ENCODE measurements around the gene ICAM3. TPM values are rescaled to one million over a fixed set of nuclear protein-coding genes. Genes with fewer than 3 reads are reported as not detected.
"Not testable (repeated sequence)": the region's sequence is repeated elsewhere in the genome, so short reads cannot be mapped to it uniquely, and the experiment has no call there.

The ICAM3 gene
- total RNA-seq, result 100 to 1,000 TPM; 144 to 228 TPM

GRCh38 chr19:10339380-10339960 is at the start of gene ICAM3:
Gene ICAM3, minus strand, starts transcription at chr19:10339624. Its CDS starts 10 bp downstream, at chr19:10339614.
- H3K4me1 Mint-ChIP-seq, result peaks cover 5% of the 10 kb centered on the region
- peak within 1 kb of the TSS; percentile 86 for H3K4me3 Mint-ChIP-seq
- peak within 1 kb of the TSS; percentile 84 for H3K27ac Mint-ChIP-seq
- ATAC-seq (replicated peaks), result peak; percentile 97
- peaks cover 36% of the 10 kb centered on the region for H3K36me3 Mint-ChIP-seq (ENCODE audit: low read depth)
- H3K27me3 Mint-ChIP-seq, result no peaks in the 10 kb centered on the region
- H3K9me3 Mint-ChIP-seq, result no peaks in the 10 kb centered on the region

GRCh38 chr19:10388957-10389356 is 49.5 kb upstream of the ICAM3 start:
- peaks cover 5% of the 10 kb centered on the region for H3K4me1 Mint-ChIP-seq
- peaks cover 40% of the 10 kb centered on the region for H3K36me3 Mint-ChIP-seq (ENCODE audit: low read depth)
- H3K4me3 Mint-ChIP-seq, result no peak overlapping the region
- peak; percentile 75 for ATAC-seq (replicated peaks)
- H3K27me3 Mint-ChIP-seq, result no peaks in the 10 kb centered on the region
- H3K27ac Mint-ChIP-seq, result no peak overlapping the region
- H3K9me3 Mint-ChIP-seq, result no peaks in the 10 kb centered on the region

- Mint-ChIP-seq H3K9me3 (no peaks in the 10 kb centered on the region), H3K27me3 (no peaks in the 10 kb centered on the region), H3K36me3 (ENCODE audit: low read depth) (peaks cover 12% of the 10 kb centered on the region), H3K27ac (no peak overlapping the region), H3K4me1 (peaks cover 8% of the 10 kb centered on the region), H3K4me3 (no peak overlapping the region)
- no peak for ATAC-seq (replicated peaks)
Observed at GRCh38 chr19:10384580-10384979, 45.2 kb upstream of the ICAM3 start.

GRCh38 chr19:10383223-10383499 is 43.7 kb upstream of the ICAM3 start:
- H3K27ac Mint-ChIP-seq; ATAC-seq (replicated peaks); H3K27me3 Mint-ChIP-seq; H3K9me3 Mint-ChIP-seq; H3K4me3 Mint-ChIP-seq: not testable (repeated sequence)
- H3K4me1 Mint-ChIP-seq, result peaks cover 14% of the 10 kb centered on the region
- peaks cover 23% of the 10 kb centered on the region for H3K36me3 Mint-ChIP-seq (ENCODE audit: low read depth)

- peaks cover 43% of the 10 kb centered on the region for H3K36me3 Mint-ChIP-seq (ENCODE audit: low read depth)
- peaks cover 14% of the 10 kb centered on the region for H3K4me1 Mint-ChIP-seq
- peak within 1 kb of the TSS; percentile 89 for H3K4me3 Mint-ChIP-seq
- peak; percentile 99 for ATAC-seq (replicated peaks)
- H3K27me3 Mint-ChIP-seq, result no peaks in the 10 kb centered on the region
- H3K9me3 Mint-ChIP-seq, result no peaks in the 10 kb centered on the region
- H3K27ac Mint-ChIP-seq, result peak within 1 kb of the TSS; percentile 85
Observed at GRCh38 chr19:10380313-10381102, 41.1 kb upstream of the ICAM3 start, which contains the start of gene TYK2. Gene TYK2, minus strand, starts transcription at chr19:10380572. Its CDS starts 2,166 bp downstream, at chr19:10378406.

GRCh38 chr19:10379880-10380312 is 40.5 kb upstream of the ICAM3 start:
- H3K4me1 Mint-ChIP-seq, result peaks cover 14% of the 10 kb centered on the region
- H3K36me3 Mint-ChIP-seq (ENCODE audit: low read depth), result peaks cover 49% of the 10 kb centered on the region
- H3K27me3 Mint-ChIP-seq, result no peaks in the 10 kb centered on the region
- no peaks in the 10 kb centered on the region for H3K9me3 Mint-ChIP-seq
- peak overlapping the region; percentile 89 for H3K4me3 Mint-ChIP-seq
- ATAC-seq (replicated peaks), result no peak
- peak overlapping the region; percentile 85 for H3K27ac Mint-ChIP-seq

GRCh38 chr19:10378124-10378523 is 38.7 kb upstream of the ICAM3 start:
- Mint-ChIP-seq H3K9me3 (no peaks in the 10 kb centered on the region), H3K36me3 (ENCODE audit: low read depth) (peaks cover 66% of the 10 kb centered on the region), H3K27ac (peak overlapping the region; percentile 71), H3K4me1 (peaks cover 14% of the 10 kb centered on the region), H3K4me3 (peak overlapping the region; percentile 34), H3K27me3 (no peaks in the 10 kb centered on the region)
- ATAC-seq (replicated peaks), result no peak

GRCh38 chr19:10377140-10377640 is 37.8 kb upstream of the ICAM3 start:
- not testable (repeated sequence) for H3K4me3 Mint-ChIP-seq; H3K27ac Mint-ChIP-seq; ATAC-seq (replicated peaks); H3K27me3 Mint-ChIP-seq; H3K9me3 Mint-ChIP-seq
- Mint-ChIP-seq H3K36me3 (ENCODE audit: low read depth) (peaks cover 75% of the 10 kb centered on the region), H3K4me1 (peaks cover 14% of the 10 kb centered on the region)

- H3K36me3 Mint-ChIP-seq (ENCODE audit: low read depth), result peaks cover 85% of the 10 kb centered on the region
- peaks cover 7% of the 10 kb centered on the region for H3K4me1 Mint-ChIP-seq
- H3K27me3 Mint-ChIP-seq, result no peaks in the 10 kb centered on the region
- ATAC-seq (replicated peaks), result no peak
- no peak overlapping the region for H3K4me3 Mint-ChIP-seq
- no peak overlapping the region for H3K27ac Mint-ChIP-seq
- H3K9me3 Mint-ChIP-seq, result no peaks in the 10 kb centered on the region
Observed at GRCh38 chr19:10374931-10375330, 35.5 kb upstream of the ICAM3 start.

- Mint-ChIP-seq H3K9me3 (no peaks in the 10 kb centered on the region), H3K36me3 (ENCODE audit: low read depth) (peaks cover 90% of the 10 kb centered on the region), H3K27me3 (no peaks in the 10 kb centered on the region), H3K27ac (no peak overlapping the region), H3K4me3 (no peak overlapping the region), H3K4me1 (no peaks in the 10 kb centered on the region)
- ATAC-seq (replicated peaks), result no peak
Observed at GRCh38 chr19:10372690-10373089, 33.3 kb upstream of the ICAM3 start.

- no peak overlapping the region for H3K27ac Mint-ChIP-seq
- H3K36me3 Mint-ChIP-seq (ENCODE audit: low read depth), result peaks cover 94% of the 10 kb centered on the region
- no peak overlapping the region for H3K4me3 Mint-ChIP-seq
- H3K4me1 Mint-ChIP-seq, result no peaks in the 10 kb centered on the region
- ATAC-seq (replicated peaks), result no peak
- H3K27me3 Mint-ChIP-seq, result no peaks in the 10 kb centered on the region
- no peaks in the 10 kb centered on the region for H3K9me3 Mint-ChIP-seq
Observed at GRCh38 chr19:10368101-10368803, 28.8 kb upstream of the ICAM3 start.

GRCh38 chr19:10366950-10367512 is 27.6 kb upstream of the ICAM3 start:
- not testable (repeated sequence) for H3K27me3 Mint-ChIP-seq; H3K4me1 Mint-ChIP-seq; ATAC-seq (replicated peaks); H3K9me3 Mint-ChIP-seq; H3K27ac Mint-ChIP-seq; H3K4me3 Mint-ChIP-seq
- H3K36me3 Mint-ChIP-seq (ENCODE audit: low read depth), result peaks cover 95% of the 10 kb centered on the region

GRCh38 chr19:10365518-10365917 is 26.1 kb upstream of the ICAM3 start:
- H3K27me3 Mint-ChIP-seq, result no peaks in the 10 kb centered on the region
- no peaks in the 10 kb centered on the region for H3K4me1 Mint-ChIP-seq
- ATAC-seq (replicated peaks), result no peak
- no peaks in the 10 kb centered on the region for H3K9me3 Mint-ChIP-seq
- H3K27ac Mint-ChIP-seq, result no peak overlapping the region
- H3K36me3 Mint-ChIP-seq (ENCODE audit: low read depth), result peaks cover 100% of the 10 kb centered on the region
- H3K4me3 Mint-ChIP-seq, result no peak overlapping the region

- no peak for ATAC-seq (replicated peaks)
- no peak overlapping the region for H3K27ac Mint-ChIP-seq
- no peaks in the 10 kb centered on the region for H3K9me3 Mint-ChIP-seq
- H3K36me3 Mint-ChIP-seq (ENCODE audit: low read depth), result peaks cover 100% of the 10 kb centered on the region
- H3K27me3 Mint-ChIP-seq, result no peaks in the 10 kb centered on the region
- no peak overlapping the region for H3K4me3 Mint-ChIP-seq
- no peaks in the 10 kb centered on the region for H3K4me1 Mint-ChIP-seq
Observed at GRCh38 chr19:10364644-10365043, 25.2 kb upstream of the ICAM3 start.

Data from activated T-helper 17 cell treated with anti-CD3 and anti-CD28 coated beads, Interleukin-2, amount 50 U/mL, for 72 hours (primary cell).